GM12874 (cell line): ENCODE measurements around the gene TOMM34.

Experiments
- TF ChIP-seq, protein P1 (sequence below): IDR thresholded peaks from 2 replicates; pipeline ENCODE4 v1.5.1; 2011; ENCODE audit warnings: low read depth, mild to moderate bottlenecking, control low read depth, low read length, moderate library complexity; ENCODE audit not compliant: insufficient read depth

Gene TOMM34

DNA sequence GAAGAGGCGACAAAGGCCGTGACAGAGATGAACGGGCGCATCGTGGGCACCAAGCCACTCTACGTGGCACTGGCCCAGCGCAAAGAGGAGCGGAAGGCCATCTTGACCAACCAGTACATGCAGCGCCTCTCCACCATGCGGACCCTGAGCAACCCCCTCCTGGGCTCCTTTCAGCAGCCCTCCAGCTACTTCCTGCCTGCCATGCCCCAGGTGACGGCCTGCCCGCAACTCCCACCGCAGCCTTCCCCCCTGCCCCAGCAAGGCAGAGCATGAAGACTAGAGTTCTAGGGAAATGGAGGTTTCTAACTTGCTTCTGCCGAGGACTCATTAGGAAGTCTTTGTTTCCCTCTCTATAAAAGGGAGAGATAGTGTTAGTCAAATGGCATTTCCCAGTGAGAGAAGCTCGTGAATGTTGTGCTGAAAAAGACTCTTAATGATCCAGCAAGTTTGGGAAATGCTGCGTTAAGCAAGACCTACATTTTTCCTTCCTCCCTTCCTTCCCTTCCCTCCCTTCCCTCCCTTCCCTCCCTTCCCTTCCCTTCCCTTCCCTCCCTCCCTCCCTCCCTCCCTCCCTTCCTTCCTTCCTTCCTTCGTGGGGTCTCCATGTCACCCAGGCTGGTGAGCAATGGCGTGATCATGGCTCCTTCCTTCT lies 29.6 kb downstream of the TOMM34 start:
- TF ChIP-seq, protein P1, sequence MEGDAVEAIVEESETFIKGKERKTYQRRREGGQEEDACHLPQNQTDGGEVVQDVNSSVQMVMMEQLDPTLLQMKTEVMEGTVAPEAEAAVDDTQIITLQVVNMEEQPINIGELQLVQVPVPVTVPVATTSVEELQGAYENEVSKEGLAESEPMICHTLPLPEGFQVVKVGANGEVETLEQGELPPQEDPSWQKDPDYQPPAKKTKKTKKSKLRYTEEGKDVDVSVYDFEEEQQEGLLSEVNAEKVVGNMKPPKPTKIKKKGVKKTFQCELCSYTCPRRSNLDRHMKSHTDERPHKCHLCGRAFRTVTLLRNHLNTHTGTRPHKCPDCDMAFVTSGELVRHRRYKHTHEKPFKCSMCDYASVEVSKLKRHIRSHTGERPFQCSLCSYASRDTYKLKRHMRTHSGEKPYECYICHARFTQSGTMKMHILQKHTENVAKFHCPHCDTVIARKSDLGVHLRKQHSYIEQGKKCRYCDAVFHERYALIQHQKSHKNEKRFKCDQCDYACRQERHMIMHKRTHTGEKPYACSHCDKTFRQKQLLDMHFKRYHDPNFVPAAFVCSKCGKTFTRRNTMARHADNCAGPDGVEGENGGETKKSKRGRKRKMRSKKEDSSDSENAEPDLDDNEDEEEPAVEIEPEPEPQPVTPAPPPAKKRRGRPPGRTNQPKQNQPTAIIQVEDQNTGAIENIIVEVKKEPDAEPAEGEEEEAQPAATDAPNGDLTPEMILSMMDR, result no peak

DNA sequence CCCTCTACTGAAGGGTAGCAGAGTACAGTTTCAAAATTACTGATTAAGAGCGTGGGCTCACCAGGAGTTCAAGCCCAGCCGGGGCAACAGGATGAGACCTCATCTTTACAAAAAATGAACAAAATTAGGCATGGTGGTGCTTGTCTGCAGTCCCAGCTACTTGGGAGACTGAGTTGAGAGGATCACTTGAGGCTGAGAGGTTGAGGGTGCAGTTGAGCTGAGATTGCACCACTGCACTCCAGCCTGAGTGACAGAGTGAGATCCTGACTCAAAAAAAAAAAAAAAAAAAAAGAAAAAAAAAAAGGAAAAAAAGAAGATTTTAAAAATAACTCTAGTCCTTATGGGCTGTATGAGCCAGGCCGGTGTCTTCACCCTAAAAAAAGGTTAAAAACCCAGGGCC lies 31.6 kb downstream of the TOMM34 start:
- TF ChIP-seq, protein P1, result no peak

DNA sequence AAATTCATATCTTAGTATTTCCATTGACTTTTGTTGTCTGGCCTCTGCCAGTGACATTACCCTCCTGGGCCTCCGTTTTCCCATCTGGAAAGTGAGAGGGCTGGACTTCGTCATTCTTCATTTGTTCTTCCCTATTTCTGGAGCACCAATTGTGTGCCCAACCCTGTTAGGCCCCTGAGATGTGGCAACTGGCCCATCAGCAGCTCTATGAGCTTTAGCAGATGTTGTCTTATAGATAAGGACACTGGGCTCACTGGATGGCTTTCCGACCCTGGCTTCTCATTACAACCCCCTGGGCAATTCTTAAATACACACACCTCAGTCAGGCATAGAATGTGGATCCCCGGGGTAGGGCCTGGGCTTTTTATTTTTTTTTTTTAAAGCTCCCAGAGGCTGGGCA lies 35.7 kb downstream of the TOMM34 start:
- TF ChIP-seq, protein P1, result no peak

DNA sequence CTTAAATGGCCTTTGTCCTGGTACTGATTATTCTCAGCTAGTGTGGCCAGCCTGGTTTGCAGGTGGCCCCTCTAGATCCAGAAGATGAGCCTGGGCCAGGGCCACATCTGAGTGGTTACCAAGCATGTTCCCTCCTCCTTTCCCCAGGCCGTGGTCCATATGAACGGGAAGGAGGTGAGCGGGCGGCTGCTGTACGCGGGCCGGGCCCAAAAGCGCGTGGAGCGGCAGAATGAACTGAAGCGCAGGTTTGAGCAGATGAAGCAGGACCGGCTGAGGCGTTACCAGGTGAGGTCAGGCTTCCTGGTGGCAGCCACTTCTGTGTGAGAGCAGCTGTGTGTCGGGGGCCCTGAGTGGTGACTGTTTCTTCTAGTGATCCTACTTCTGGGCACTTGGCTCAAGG lies 38.8 kb downstream of the TOMM34 start:
- TF ChIP-seq, protein P1, result no peak

DNA sequence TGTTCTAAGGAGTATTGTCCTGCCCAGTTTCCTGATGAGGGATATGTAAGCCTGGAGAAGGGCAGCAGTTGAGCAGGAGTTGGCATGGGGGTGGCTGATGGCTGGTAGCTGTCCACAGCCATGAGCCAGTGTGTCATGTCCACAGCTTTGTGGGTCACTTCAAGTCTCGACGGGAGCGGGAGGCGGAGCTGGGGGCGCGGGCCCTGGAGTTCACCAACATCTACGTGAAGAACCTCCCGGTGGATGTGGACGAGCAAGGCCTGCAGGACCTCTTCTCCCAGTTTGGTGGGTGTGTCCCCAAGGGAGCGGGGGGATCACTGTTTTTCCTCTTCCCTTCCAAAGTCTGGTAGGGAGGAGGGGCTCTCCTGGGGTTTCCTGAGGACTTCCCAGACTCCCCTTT lies 41.4 kb downstream of the TOMM34 start:
- TF ChIP-seq, protein P1, result no peak

DNA sequence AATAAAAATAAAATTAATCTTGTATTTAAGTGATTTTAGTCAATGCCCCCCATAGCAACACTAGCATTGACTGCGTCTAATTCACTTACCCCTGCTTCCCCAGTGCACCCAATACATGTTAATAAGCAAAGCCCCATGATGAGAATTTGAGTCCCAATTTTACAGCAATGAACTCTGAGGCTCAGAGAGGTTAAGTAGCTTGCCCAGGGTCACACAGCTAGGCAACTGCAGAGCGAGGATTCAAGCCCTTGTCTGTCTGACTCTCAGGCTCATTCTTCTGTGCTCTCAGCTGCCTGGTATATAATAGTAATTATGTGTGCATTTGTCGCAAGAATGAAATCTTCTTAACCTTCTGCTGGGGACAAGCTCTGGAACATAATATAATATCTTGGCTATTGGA lies 41.9 kb downstream of the TOMM34 start:
- TF ChIP-seq, protein P1, result no peak

DNA sequence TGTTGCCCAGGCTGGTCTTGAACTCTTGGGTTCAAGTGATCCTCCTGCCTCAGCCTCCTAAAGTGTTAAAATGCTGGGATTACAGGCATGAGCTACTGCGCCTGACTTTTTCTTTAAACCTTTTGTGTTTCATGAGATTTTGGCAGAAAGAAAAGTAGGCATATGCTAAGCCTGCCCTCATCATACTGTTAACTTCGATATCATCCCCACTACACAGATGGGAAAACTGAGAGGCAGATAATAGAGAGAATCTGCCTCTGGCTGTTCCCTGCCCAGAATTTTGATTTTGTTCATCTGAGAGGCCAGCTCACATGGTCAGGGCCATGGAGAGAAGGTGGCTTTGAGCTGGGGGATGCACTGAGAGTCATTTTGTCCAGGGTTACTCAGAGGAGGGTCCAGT lies 42.8 kb downstream of the TOMM34 start:
- TF ChIP-seq, protein P1, result no peak
